GM21423 (cell line): ENCODE measurements around the gene RUNX1.
A peak's percentile ranks its signal among the peaks of the same experiment; 100 is the strongest.

Experiments used
- ATAC-seq: cut with Tn5 transposase; IDR thresholded peaks from one replicate; pipeline ENCODE4 v1.9.1; 2021; ENCODE audit warnings: mild to moderate bottlenecking, moderate library complexity; ENCODE audit not compliant: unreplicated experiment

RUNX1 gene

DNA sequence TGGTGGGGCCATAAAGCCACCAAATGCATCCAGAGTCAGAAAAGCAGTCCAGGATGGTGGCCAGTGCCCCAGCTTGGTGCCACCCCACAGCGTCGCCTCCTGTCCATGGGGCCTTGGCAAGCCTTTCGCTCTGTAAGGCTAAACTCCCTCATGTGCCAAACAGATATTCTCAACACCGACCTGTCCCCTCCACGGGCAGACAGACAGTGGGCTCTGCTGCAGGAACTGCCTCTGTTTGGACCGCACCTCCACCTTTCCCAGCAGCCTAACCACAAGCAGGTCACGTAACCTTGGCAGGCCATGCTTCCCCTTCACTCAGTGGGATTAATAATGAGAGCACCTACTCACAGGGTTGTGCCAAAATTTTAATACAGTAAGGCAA lies 11.7 kb downstream of the RUNX1 start:
- no peak for ATAC-seq

DNA sequence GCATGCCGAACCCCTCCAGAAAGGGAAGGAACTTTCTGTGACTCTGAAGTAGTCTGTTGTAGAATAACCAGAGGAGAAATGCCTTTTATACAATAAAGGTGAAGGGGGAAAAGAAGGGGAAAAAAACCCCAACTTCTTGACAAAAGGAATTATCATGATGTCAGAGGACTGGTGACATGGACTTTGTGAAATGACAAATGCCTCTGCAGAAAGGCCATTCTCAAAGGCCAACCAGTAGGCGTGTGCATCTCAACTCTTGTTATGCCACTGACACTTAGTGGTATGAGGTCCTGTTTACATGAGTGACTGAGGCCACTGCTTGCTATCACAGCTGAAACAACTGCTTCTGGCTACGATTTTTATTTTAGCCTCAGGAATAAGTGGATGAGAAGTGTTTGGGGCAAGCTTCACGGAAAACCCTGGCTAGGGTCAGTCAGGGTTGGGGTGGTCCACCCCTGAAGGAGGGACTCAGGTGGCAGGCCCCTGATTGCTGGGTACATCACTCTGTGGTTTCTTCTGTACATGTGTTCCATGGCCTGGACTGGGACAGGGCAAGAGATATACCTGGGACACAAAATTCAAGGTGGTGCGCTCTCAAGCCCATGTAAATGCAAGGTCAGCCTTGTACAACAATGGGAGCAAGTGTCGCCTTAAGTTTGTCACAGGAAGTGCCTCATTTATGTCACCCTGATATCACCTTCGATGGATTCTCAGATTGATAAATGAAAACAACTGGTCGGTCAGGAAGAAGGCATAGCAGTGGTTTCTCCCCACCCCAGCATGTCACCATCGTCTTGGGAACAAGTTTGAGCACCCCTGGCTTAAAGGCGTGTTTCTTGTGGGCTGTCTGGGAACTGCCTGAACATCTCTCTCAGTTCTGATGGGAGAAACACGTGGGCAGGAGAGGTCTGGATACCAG lies 12.4 kb downstream of the RUNX1 start:
- ATAC-seq = no peak

DNA sequence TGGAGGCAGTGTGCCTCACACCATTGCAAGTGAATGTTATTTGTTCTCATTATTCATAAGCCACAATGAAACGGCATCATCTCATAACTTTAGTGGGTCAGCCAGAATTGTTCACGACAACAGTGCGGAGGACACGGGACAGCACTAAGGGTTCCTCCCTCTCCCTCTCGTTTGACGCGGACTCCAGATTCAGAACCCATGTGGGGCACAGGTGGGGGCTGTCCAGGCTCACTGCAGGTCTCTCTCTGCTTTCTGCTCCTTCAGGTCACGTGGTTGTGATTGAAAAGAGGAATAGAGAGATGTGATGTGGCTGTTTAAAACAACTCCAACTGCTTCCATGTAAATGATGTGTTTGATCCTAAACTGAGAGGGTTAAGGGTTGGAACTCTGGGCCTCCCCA lies 13.5 kb downstream of the RUNX1 start:
- ATAC-seq = no peak

- no peak for ATAC-seq
Measured at GRCh38 chr21:35035116-35035515, 14.0 kb downstream of the RUNX1 start.

GRCh38 chr21:35034203-35034926 lies 14.7 kb downstream of the RUNX1 start:
- ATAC-seq = no peak

- ATAC-seq = no peak
Measured at GRCh38 chr21:35032474-35033263, 16.4 kb downstream of the RUNX1 start.

- no peak for ATAC-seq
Measured at GRCh38 chr21:35028451-35028978, 20.6 kb downstream of the RUNX1 start.

DNA sequence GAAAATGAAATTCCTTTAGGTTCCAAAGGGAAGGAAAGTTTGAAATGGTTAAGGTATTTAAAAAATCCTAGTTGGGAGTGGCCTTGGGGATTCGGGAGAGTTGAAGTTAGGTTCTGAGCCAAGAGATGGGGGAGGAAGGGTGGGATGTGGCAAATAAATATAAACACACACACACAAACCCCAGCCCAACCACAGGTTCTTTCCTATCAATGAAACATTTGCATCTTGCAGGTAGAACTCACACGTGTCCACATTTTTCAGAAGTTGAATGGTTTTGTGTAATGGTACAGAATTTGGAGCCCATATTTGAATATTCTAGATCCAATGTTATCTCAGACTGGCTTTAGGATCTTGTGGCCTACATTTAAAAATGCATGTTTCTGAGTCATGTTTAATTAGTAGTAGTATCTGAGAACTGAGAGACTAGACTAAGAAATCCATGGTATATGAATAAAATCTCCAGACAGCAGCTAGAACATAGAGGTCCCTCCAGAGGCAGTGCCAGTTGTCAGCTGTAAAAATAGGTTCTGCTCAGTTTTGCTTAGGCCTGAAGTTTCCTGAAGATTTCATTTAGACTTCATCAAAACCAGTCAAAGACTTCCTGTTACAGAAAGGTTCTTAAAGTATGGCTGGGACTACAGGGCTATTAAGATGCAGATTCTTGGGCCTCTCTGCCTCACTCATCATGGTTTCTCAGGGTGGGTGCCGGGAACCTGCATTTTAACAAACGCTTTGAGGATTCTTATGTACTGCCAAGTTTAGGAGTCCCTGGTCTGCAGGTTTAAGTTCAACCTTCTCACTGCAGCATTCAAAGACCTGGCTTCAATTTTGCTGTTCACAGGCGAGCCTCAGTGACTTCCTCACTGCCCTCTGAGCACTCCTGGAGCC lies 21.3 kb downstream of the RUNX1 start:
- ATAC-seq = no peak

- peak; percentile 81 for ATAC-seq
Measured at GRCh38 chr21:35026617-35027562, 22.2 kb downstream of the RUNX1 start.

GRCh38 chr21:35026153-35026500 lies 23.0 kb downstream of the RUNX1 start:
- ATAC-seq = no peak

DNA sequence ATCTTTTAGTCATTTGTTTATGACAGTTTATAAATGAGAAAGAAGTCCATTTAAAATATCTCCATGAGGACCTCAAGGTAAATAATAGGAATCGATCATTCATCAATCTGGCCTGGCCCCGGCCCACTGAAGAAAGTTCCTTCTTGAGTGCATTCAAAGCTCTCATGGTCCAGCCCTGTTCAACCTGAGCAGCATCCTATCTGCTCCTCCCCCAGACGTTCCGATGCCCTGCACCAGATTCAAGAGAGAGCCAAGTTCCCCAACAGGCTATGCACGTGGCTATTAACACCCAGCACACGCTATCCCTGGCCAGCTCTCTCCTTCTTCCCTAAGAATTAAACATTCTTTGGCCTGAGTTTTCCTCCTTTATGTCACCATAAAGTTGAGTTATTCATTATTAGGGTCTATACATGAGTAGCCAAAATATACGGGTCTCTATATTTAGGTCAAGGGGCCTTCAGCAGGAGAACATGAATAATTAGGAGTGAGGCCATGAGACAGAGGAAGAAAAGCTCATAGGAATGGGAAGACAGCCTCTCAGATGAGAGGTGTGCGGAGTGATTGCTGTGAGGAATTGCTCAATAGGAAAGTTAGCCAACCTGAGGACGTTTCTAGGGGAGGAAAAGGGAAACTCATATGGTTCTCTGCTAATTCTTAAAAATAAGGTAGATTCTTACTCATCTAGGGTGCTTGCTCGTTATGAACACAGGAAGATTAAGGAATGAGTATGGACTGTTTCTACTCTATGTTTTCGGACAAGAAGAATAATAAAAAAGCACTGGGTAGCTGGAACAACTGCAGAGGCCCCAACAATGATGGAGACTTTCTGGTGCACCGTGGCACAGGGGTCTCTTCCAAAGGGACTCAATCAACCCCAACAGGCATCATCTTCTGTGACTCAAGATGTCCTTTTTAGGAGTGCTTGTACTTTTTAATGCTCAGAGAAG lies 23.6 kb downstream of the RUNX1 start:
- ATAC-seq = no peak

DNA sequence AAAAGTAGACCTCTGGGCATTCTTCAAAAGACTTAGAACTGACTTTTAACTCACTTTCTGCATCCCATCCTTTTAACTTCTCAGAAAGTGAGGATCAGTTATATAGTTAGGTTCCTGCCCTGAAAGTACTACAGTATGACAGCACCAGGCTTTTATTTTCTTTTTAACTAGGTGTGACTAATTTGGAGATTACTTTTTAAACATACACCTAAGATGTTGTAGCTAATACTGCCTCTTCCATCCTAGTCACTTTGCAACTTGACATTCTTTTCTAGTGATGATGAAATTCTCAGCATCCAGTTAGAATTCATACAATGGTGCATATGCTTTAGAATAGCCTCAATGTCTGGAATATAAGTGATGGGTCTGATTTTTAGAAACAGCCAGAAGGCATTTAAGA lies 24.6 kb downstream of the RUNX1 start:
- ATAC-seq = no peak

- no peak for ATAC-seq
Measured at GRCh38 chr21:35024071-35024420, 25.1 kb downstream of the RUNX1 start.

DNA sequence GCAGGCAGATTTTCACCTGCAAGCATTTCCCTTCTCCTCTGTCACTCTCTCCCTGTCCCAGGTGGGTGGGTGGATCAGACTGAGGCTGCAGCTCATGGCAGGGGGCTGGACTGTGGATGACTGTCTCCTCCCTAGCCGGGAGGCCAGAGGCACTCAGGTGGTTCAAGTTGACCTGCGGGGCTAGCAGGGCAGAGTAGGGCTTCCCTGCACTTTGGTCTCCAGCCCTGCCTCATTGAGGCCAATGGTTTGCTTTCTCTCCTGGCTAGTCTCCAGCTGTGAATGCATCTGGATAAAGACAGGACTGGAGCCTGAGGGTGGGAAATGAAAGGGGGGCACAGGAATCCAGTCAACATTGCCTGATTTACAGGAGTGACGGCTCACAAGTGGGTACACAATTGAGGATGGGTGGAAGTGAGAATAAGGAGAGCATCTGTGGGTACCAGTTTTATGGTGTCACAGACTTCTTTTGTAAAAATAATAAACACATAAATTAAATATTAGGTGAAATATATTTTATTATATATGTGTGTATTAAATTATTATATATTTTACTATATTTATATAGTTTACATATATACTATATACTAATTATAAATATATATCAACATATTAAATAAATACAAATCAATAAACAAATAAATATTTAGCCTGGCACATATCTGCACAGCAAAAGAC lies 25.6 kb downstream of the RUNX1 start:
- ATAC-seq = no peak

DNA sequence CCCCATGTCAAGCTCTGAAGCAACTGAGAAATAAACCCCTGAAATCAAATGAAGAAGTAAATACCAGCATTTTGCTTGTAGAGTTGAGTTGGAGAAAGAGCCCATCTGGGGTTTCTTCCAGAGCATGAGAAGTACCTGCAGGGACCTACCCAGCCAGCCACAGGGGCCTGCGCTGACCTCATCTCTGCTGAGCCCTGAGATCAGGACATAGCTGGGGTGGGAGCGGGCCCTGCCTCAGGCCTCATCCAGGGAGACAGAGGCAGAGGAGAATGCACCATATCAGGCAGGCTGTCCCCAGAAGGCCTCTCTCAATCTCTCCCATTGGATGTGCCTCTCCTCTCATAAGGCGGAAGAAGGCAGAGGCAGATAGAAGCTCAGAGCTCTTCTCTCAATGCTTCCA lies 27.6 kb downstream of the RUNX1 start:
- no peak for ATAC-seq

- no peak for ATAC-seq
Measured at GRCh38 chr21:35020902-35021301, 28.2 kb downstream of the RUNX1 start.

- no peak for ATAC-seq
Measured at GRCh38 chr21:35020436-35020835, 28.7 kb downstream of the RUNX1 start.

DNA sequence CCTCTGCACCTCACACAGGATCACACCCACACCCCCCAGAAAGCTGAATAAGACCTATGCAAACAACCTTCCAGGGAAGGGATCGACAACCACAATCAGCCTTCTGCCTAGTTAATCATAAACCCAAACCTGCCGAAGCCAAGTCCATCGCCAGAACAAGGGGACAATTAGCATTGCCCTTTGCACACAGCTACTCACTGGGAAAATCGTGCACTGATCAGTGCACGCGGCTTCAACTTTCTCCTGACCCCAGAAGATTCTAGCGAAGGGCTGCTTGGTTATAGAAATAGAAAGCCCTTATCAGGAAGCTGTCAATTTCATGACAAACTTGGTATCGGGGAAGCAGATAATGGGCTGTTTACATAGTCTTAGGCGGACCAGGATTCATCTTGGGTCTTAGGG lies 29.5 kb downstream of the RUNX1 start:
- ATAC-seq = no peak
